ENCODE data around the gene ARHGEF33.
"Not testable (repeated sequence)": the region's sequence is repeated elsewhere in the genome, so short reads cannot be mapped to it uniquely, and the experiment has no call there.

The ARHGEF33 gene

GRCh38 chr2:38912619-38913018 is 22.9 kb downstream of the ARHGEF33 start:
- no peak for DNase-seq

- DNase-seq: no peak
Observed at GRCh38 chr2:38922389-38922788, 32.7 kb downstream of the ARHGEF33 start.

GRCh38 chr2:38922902-38923301 is 33.2 kb downstream of the ARHGEF33 start:
- DNase-seq: no peak

- no peak for DNase-seq
Observed at GRCh38 chr2:38925982-38926381, 36.3 kb downstream of the ARHGEF33 start.

- DNase-seq: no peak
Observed at GRCh38 chr2:38930600-38930999, 40.9 kb downstream of the ARHGEF33 start.

- no peak for DNase-seq
Observed at GRCh38 chr2:38932586-38932985, 42.9 kb downstream of the ARHGEF33 start.

GRCh38 chr2:38933653-38934052 is 44.0 kb downstream of the ARHGEF33 start:
- no peak for DNase-seq

- DNase-seq: no peak
Observed at GRCh38 chr2:38934742-38935141, 45.1 kb downstream of the ARHGEF33 start.

- DNase-seq: no peak
Observed at GRCh38 chr2:38935568-38936172, 46.0 kb downstream of the ARHGEF33 start.

- not testable (repeated sequence) for DNase-seq
Observed at GRCh38 chr2:38936516-38936915, 46.8 kb downstream of the ARHGEF33 start.

- DNase-seq: no peak
Observed at GRCh38 chr2:38937548-38937947, 47.9 kb downstream of the ARHGEF33 start.

GRCh38 chr2:38940746-38941145 is 51.1 kb downstream of the ARHGEF33 start:
- DNase-seq: no peak

- no peak for DNase-seq
Observed at GRCh38 chr2:38943784-38944183, 54.1 kb downstream of the ARHGEF33 start.

GRCh38 chr2:38945372-38945771 is 55.7 kb downstream of the ARHGEF33 start:
- no peak for DNase-seq

GRCh38 chr2:38945911-38946310 is 56.2 kb downstream of the ARHGEF33 start:
- no peak for DNase-seq

GRCh38 chr2:38947241-38948239 is 57.9 kb downstream of the ARHGEF33 start:
- peak; percentile 52 for DNase-seq

GRCh38 chr2:38948387-38948882 is 58.8 kb downstream of the ARHGEF33 start:
- no peak for DNase-seq

- DNase-seq: no peak
Observed at GRCh38 chr2:38948995-38949394, 59.3 kb downstream of the ARHGEF33 start.

GRCh38 chr2:38951766-38952165 is 62.1 kb downstream of the ARHGEF33 start:
- DNase-seq: no peak

- DNase-seq: no peak
Observed at GRCh38 chr2:38957972-38958371, 68.3 kb downstream of the ARHGEF33 start.

- DNase-seq: no peak
Observed at GRCh38 chr2:38959466-38959865, 69.8 kb downstream of the ARHGEF33 start.

GRCh38 chr2:38959938-38960608 is 70.4 kb downstream of the ARHGEF33 start:
- DNase-seq: peak; percentile 65

- no peak for DNase-seq
Observed at GRCh38 chr2:38960609-38961320, 71.1 kb downstream of the ARHGEF33 start.
